HG03378 (cell line): ENCODE measurements around the gene SLIT3.

Experiments used
- ATAC-seq: cut with Tn5 transposase; IDR thresholded peaks from one replicate; pipeline ENCODE4 v1.9.1; 2021; ENCODE audit warnings: mild to moderate bottlenecking, moderate library complexity; ENCODE audit not compliant: unreplicated experiment

SLIT3 gene

GRCh38 chr5:169299663-169300467 lies 1.1 kb downstream of the SLIT3 start:
- no peak for ATAC-seq

- ATAC-seq: no peak
These were observed 1.7 kb downstream of the SLIT3 start for GRCh38 chr5:169299191-169299662.

- ATAC-seq: no peak
These were observed 2.7 kb downstream of the SLIT3 start for GRCh38 chr5:169298193-169298592.

- ATAC-seq: no peak
These were observed 4.4 kb downstream of the SLIT3 start for GRCh38 chr5:169296419-169297143.

- ATAC-seq: no peak
These were observed 5.6 kb downstream of the SLIT3 start for GRCh38 chr5:169295306-169295705.

GRCh38 chr5:169294621-169295020 lies 6.3 kb downstream of the SLIT3 start:
- ATAC-seq: no peak

- ATAC-seq: no peak
These were observed 9.1 kb downstream of the SLIT3 start for GRCh38 chr5:169291877-169292276.

GRCh38 chr5:169290895-169291294 lies 10.0 kb downstream of the SLIT3 start:
- no peak for ATAC-seq

GRCh38 chr5:169289520-169289919 lies 11.4 kb downstream of the SLIT3 start:
- no peak for ATAC-seq

- no peak for ATAC-seq
These were observed 12.6 kb downstream of the SLIT3 start for GRCh38 chr5:169288066-169288930.

- ATAC-seq: no peak
These were observed 13.4 kb downstream of the SLIT3 start for GRCh38 chr5:169287529-169287928.

- no peak for ATAC-seq
These were observed 14.2 kb downstream of the SLIT3 start for GRCh38 chr5:169286572-169287300.

- no peak for ATAC-seq
These were observed 17.1 kb downstream of the SLIT3 start for GRCh38 chr5:169283887-169284286.

GRCh38 chr5:169281625-169282024 lies 19.3 kb downstream of the SLIT3 start:
- ATAC-seq: no peak

- ATAC-seq: no peak
These were observed 20.2 kb downstream of the SLIT3 start for GRCh38 chr5:169280696-169281095.

- no peak for ATAC-seq
These were observed 20.7 kb downstream of the SLIT3 start for GRCh38 chr5:169280286-169280685.

GRCh38 chr5:169279125-169279524 lies 21.8 kb downstream of the SLIT3 start:
- ATAC-seq: no peak

- ATAC-seq: no peak
These were observed 27.1 kb downstream of the SLIT3 start for GRCh38 chr5:169273881-169274280.

GRCh38 chr5:169273451-169273850 lies 27.5 kb downstream of the SLIT3 start:
- no peak for ATAC-seq

GRCh38 chr5:169272731-169273427 lies 28.1 kb downstream of the SLIT3 start:
- no peak for ATAC-seq
